Retinal pigment epithelial cell (primary cell): ENCODE results near the gene CCDC57.

ENCODE experiments used
- DNase-seq: peaks from one replicate; pipeline ENCODE4 v3.0.0-alpha.2; 2010; ENCODE audit warnings: low read depth
- H3K4me3 ChIP-seq: 2 replicates; pipeline ENCODE4 v1.5.1; 2011; ENCODE audit warnings: mild to moderate bottlenecking, low read length, control low read depth, moderate library complexity
- CTCF ChIP-seq: conservative IDR thresholded peaks from 2 replicates; pipeline ENCODE4 v1.5.1; 2011; ENCODE audit warnings: low read depth, low read length, control low read depth, inconsistent platforms

CCDC57 gene

GRCh38 chr17:82112914-82113311, 99.7 kb downstream of the CCDC57 start:
- DNase-seq, result no peak
- no peak for TF ChIP-seq CTCF

DNA sequence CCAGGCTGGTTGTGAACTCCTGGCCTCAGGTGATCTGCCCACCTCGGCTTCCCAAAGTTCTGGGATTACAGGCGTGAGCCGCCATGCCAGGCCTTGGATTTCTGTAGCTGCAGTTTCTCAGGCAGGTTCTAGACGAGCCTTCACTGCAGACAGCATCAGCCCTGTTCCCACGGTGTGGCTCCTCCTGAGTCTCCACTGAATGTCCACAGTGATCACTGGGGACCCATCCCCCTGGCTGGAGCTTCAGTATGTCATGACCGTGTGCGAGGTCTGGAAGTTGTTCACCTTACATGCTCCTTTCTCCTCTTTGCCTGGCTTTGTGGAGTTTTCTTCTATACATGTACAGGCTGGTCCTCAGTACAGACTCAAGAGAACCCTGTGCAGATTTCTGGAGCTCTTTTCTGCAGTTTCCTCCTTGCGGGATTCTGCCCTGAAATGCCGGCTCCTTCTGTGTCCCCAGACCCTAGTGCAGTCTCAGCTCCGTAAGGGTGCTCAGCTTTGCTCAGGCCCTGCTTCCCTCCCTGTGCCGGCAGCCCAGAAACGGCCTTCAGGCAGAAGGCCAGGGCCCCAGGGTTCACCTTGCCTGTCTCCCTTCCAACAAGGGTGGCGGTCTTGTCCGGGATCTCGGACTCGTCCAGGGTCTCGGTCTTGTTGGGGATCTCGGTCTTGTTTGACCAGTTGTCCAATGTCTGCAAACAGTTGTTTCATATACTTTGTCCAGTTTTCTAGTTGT, 100.3 kb downstream of the CCDC57 start:
- no peak for DNase-seq
- no peak overlapping the region for H3K4me3 ChIP-seq
- TF ChIP-seq CTCF, result no peak

More at GRCh38 chr17:82112914-82113311, 99.7 kb downstream of the CCDC57 start:
- no peak overlapping the region for H3K4me3 ChIP-seq

GRCh38 chr17:82110298-82110697, 102.3 kb downstream of the CCDC57 start:
- no peak for DNase-seq
- no peak for TF ChIP-seq CTCF
- no peak overlapping the region for H3K4me3 ChIP-seq

DNA sequence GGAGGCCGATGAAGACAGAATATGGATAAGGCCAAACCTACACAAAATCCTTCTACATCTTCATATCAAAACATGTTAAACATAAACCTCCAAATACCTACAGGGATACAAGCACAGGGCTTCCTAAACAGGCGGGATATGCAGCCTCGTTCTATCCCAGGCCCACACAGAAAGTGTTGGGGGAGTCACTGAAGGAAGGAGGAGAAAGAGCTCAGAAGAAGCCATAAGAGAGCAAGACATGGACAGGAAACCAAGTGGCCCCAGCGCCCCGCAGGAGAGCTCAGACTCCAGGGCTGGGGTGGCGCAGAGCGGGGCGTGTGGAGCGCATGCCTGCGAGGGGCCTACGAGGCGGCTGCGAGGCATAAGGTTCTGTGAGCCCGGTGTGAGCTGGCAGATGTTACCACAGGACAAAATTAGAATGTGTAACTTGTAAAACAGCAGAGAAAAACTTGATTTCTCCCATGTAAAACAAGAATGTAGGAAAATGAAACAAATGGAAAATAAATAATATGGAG, 103.6 kb downstream of the CCDC57 start:
- no peak for TF ChIP-seq CTCF
- DNase-seq, result no peak
- no peak overlapping the region for H3K4me3 ChIP-seq

DNA sequence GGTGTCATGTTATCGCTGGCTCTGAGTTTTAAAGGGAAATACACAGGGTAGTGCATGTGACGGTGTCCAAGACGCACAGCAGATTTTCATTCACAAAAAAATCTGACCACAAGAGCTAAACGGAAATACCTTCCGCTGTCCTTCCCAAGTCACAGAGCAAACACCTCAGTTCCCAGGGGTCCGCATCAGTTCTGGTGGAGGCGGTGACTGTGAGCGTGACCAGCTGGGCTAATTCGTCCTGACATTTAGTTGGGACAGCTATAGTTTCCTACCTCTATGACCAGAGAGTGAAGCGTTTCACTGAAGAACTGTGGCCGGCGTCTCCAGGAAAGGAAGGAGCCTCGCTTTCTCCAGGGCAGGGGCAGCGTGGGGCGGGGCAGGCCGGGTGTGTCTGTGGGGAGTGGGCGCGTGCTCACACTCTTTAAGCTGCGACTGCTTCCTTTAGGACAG, 104.1 kb downstream of the CCDC57 start:
- no peak for TF ChIP-seq CTCF
- DNase-seq, result no peak
- H3K4me3 ChIP-seq, result no peak overlapping the region

DNA sequence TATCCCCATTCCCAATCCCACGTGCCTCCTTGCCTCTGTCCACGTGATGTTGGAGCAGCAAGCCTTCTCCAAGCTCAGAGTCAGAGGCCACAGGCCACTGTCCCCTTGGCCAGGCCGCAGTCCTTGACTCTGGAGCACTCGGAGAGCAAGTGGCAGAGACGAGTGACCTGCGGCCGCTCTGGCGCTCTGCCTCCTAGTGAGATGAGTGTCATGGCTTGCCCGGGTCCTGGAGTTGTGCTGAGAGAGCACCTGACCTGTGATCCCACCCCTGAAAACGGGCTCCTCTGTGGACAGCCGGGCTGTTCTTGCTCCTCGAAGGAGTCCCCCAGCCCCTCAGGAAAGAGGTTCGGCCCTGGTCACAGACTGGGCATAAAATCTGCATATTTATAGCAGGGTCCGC, 104.6 kb downstream of the CCDC57 start:
- DNase-seq, result no peak
- no peak for TF ChIP-seq CTCF
- no peak overlapping the region for H3K4me3 ChIP-seq

- H3K4me3 ChIP-seq, result no peak overlapping the region
- TF ChIP-seq CTCF, result peak; percentile 43
- no peak for DNase-seq
Observed at GRCh38 chr17:82107341-82107860, 105.2 kb downstream of the CCDC57 start.
